KG1 (cell line): ENCODE data around the gene SLC25A26.

Source experiments
- DNase-seq: peaks from one replicate; lab custom pipeline; 2025; lab: John Stamatoyannopoulos, UW

Gene SLC25A26

GRCh38 chr3:66396161-66396760, 175.5 kb downstream of the SLC25A26 start:
- DNase-seq: no peak

- no peak for DNase-seq
Measured at GRCh38 chr3:66396888-66397287, 176.1 kb downstream of the SLC25A26 start.

DNA sequence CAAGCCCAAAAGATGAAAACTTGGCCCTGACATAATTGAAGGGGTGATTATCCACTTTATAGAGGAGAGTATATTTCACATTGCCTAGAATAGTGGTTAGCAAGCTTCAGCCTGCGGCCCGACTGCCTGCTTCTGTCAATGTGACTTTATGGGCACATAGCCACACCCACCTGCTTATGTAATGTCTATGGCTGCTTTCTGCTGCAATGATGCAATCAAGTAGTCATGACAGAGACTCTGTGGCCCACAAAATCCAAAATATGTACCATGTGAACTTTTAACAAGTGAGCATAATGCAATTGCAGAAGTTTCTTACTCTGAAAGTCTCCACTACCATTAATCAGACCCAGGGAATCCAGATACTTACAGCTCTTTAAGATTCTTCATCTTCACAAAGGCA, 176.9 kb downstream of the SLC25A26 start:
- no peak for DNase-seq

- DNase-seq: no peak
Measured at GRCh38 chr3:66398228-66399025, 177.6 kb downstream of the SLC25A26 start.

- DNase-seq: no peak
Measured at GRCh38 chr3:66399529-66400232, 178.9 kb downstream of the SLC25A26 start.

GRCh38 chr3:66400411-66401156, 179.8 kb downstream of the SLC25A26 start:
- no peak for DNase-seq

DNA sequence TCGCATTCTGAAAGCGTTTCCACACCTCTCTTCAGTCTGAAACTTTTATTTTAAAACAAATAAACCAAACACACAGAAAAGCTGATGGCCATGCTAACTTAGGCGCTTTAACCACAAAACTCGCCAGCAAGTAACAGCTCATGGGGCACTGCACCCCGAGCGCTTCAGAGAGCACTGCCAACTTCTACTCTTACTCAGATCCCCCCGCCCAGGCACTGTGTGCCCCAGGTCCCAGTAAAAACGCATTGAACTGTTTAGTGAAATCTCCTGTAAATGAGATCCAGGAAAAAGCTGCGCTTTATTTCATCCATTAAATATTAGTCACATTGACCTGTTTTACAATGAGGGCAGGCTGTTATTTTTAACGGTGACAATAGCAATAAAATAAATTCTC, 180.4 kb downstream of the SLC25A26 start:
- no peak for DNase-seq

GRCh38 chr3:66401675-66402491, 181.1 kb downstream of the SLC25A26 start:
- DNase-seq: no peak

GRCh38 chr3:66402596-66403290, 181.9 kb downstream of the SLC25A26 start:
- DNase-seq: no peak

GRCh38 chr3:66403323-66403990, 182.7 kb downstream of the SLC25A26 start:
- no peak for DNase-seq

DNA sequence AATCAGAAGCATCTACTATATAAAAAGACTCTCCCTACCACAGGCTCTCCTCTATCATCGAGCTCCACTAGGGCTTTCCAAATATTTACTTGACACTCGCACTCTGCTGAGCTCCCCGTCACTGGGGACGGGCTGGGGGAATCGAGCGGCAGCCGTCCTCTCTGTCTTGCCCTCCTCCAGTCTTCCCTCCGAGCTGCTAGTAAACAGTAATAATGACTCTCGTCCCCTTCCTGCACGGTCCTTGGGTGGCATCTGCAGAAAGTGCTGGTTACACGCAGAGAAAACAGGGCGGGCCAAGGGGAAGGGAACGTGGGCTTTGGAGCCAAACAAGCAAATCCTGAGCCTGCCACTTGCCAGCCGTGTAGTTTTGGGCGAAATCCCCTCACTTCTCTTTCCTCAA, 183.4 kb downstream of the SLC25A26 start:
- no peak for DNase-seq

GRCh38 chr3:66404903-66405700, 184.3 kb downstream of the SLC25A26 start:
- DNase-seq: no peak

- DNase-seq: no peak
Measured at GRCh38 chr3:66405701-66406091, 184.9 kb downstream of the SLC25A26 start.

GRCh38 chr3:66406163-66406562, 185.4 kb downstream of the SLC25A26 start:
- DNase-seq: no peak

GRCh38 chr3:66406831-66407610, 186.2 kb downstream of the SLC25A26 start:
- no peak for DNase-seq

- DNase-seq: no peak
Measured at GRCh38 chr3:66407611-66408218, 186.9 kb downstream of the SLC25A26 start.

DNA sequence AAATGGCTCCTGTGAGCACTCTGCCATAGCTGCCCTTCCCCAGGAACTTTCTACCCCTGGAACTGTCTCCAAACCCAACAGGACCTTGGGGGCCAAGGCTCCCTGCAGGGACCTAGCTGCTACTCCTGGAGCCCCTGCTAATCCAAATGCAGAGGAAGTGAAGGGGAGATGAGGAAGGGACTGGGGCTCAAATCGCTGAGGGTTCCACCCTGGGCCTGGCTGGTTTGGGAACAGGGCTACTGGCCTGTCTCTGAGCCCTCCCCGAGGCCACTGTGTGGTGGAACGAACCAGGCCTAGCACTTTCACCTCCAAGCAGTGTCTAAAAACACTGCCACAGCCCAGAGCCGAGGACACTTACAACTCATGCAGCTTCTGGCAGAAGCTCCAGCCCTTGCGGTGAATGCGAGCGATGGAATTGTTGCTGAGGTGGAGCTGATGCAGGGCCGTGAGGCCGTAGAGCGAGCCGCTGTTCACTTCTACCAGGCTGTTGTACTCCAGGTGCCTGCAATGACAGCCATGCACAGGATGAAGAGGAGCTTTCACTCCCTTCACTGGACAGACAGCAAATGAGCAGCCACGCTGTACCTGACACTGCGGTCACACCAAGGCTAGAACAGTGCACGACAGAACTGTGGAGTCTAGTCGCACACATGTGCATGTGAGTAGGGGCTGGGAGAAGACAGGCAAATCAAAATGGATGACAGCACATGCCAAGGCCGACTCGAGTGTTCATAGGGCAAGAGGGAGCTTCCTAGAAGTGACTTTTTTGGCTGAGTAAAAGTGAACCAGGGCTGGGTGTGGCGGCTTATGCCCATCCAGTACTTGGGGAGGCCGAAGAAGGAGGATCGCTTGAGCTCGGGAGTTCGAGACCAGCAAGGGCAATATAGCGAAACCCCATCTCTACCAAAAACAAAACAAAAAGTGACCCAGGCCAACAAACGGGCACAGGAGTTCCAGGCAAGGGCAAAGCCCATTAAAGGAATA, 189.3 kb downstream of the SLC25A26 start:
- DNase-seq: no peak
